ENCODE results near the gene KLHL29.

KLHL29 gene

GRCh38 chr2:23589739-23590138 lies 204.8 kb downstream of the KLHL29 start:
- no peaks in the 10 kb centered on the region for H3K27me3 Mint-ChIP-seq
- no peaks in the 10 kb centered on the region for H3K9me3 Mint-ChIP-seq
- H3K36me3 Mint-ChIP-seq: peaks cover 5% of the 10 kb centered on the region
- H3K27ac Mint-ChIP-seq: no peak overlapping the region
- H3K4me3 Mint-ChIP-seq: no peak overlapping the region
- no peak for ATAC-seq
- peaks cover 11% of the 10 kb centered on the region for H3K4me1 Mint-ChIP-seq

- H3K4me3 Mint-ChIP-seq: no peak overlapping the region
- H3K36me3 Mint-ChIP-seq: peaks cover 5% of the 10 kb centered on the region
- H3K4me1 Mint-ChIP-seq: peaks cover 11% of the 10 kb centered on the region
- H3K27me3 Mint-ChIP-seq: no peaks in the 10 kb centered on the region
- H3K9me3 Mint-ChIP-seq: no peaks in the 10 kb centered on the region
- H3K27ac Mint-ChIP-seq: no peak overlapping the region
- ATAC-seq: no peak
These were observed 205.4 kb downstream of the KLHL29 start for GRCh38 chr2:23590241-23590869.

GRCh38 chr2:23591111-23591510 lies 206.1 kb downstream of the KLHL29 start:
- Mint-ChIP-seq H3K27ac (no peak overlapping the region), H3K4me3 (no peak overlapping the region), H3K36me3 (peaks cover 5% of the 10 kb centered on the region), H3K27me3 (no peaks in the 10 kb centered on the region), H3K9me3 (no peaks in the 10 kb centered on the region), H3K4me1 (peaks cover 11% of the 10 kb centered on the region)
- no peak for ATAC-seq

GRCh38 chr2:23592061-23592685 lies 207.2 kb downstream of the KLHL29 start:
- ATAC-seq: no peak
- H3K4me3 Mint-ChIP-seq: no peak overlapping the region
- H3K27ac Mint-ChIP-seq: no peak overlapping the region
- H3K27me3 Mint-ChIP-seq: no peaks in the 10 kb centered on the region
- peaks cover 11% of the 10 kb centered on the region for H3K4me1 Mint-ChIP-seq
- peaks cover 5% of the 10 kb centered on the region for H3K36me3 Mint-ChIP-seq
- no peaks in the 10 kb centered on the region for H3K9me3 Mint-ChIP-seq

- H3K9me3 Mint-ChIP-seq: no peaks in the 10 kb centered on the region
- peaks cover 5% of the 10 kb centered on the region for H3K36me3 Mint-ChIP-seq
- no peaks in the 10 kb centered on the region for H3K27me3 Mint-ChIP-seq
- no peak overlapping the region for H3K4me3 Mint-ChIP-seq
- peaks cover 10% of the 10 kb centered on the region for H3K4me1 Mint-ChIP-seq
- no peak overlapping the region for H3K27ac Mint-ChIP-seq
- ATAC-seq: no peak
These were observed 208.1 kb downstream of the KLHL29 start for GRCh38 chr2:23592898-23593751.

GRCh38 chr2:23593752-23594459 lies 208.9 kb downstream of the KLHL29 start:
- H3K4me1 Mint-ChIP-seq: peaks cover 3% of the 10 kb centered on the region
- no peaks in the 10 kb centered on the region for H3K27me3 Mint-ChIP-seq
- peaks cover 5% of the 10 kb centered on the region for H3K36me3 Mint-ChIP-seq
- no peak overlapping the region for H3K27ac Mint-ChIP-seq
- H3K4me3 Mint-ChIP-seq: no peak overlapping the region
- ATAC-seq: no peak
- no peaks in the 10 kb centered on the region for H3K9me3 Mint-ChIP-seq

GRCh38 chr2:23594460-23594825 lies 209.5 kb downstream of the KLHL29 start:
- no peak overlapping the region for H3K4me3 Mint-ChIP-seq
- H3K9me3 Mint-ChIP-seq: no peaks in the 10 kb centered on the region
- H3K27me3 Mint-ChIP-seq: no peaks in the 10 kb centered on the region
- H3K36me3 Mint-ChIP-seq: peaks cover 5% of the 10 kb centered on the region
- ATAC-seq: no peak
- H3K4me1 Mint-ChIP-seq: no peaks in the 10 kb centered on the region
- no peak overlapping the region for H3K27ac Mint-ChIP-seq

GRCh38 chr2:23595021-23595420 lies 210.0 kb downstream of the KLHL29 start:
- Mint-ChIP-seq H3K9me3 (no peaks in the 10 kb centered on the region), H3K36me3 (peaks cover 5% of the 10 kb centered on the region), H3K27me3 (no peaks in the 10 kb centered on the region), H3K4me1 (no peaks in the 10 kb centered on the region), H3K4me3 (no peak overlapping the region), H3K27ac (no peak overlapping the region)
- ATAC-seq: no peak

- no peaks in the 10 kb centered on the region for H3K27me3 Mint-ChIP-seq
- H3K36me3 Mint-ChIP-seq: no peaks in the 10 kb centered on the region
- H3K4me3 Mint-ChIP-seq: no peak overlapping the region
- no peak overlapping the region for H3K27ac Mint-ChIP-seq
- no peaks in the 10 kb centered on the region for H3K9me3 Mint-ChIP-seq
- ATAC-seq: no peak
- no peaks in the 10 kb centered on the region for H3K4me1 Mint-ChIP-seq
These were observed 210.7 kb downstream of the KLHL29 start for GRCh38 chr2:23595601-23596251.

- H3K27ac Mint-ChIP-seq: no peak overlapping the region
- no peaks in the 10 kb centered on the region for H3K9me3 Mint-ChIP-seq
- H3K36me3 Mint-ChIP-seq: no peaks in the 10 kb centered on the region
- no peaks in the 10 kb centered on the region for H3K27me3 Mint-ChIP-seq
- no peak for ATAC-seq
- H3K4me3 Mint-ChIP-seq: no peak overlapping the region
- H3K4me1 Mint-ChIP-seq: no peaks in the 10 kb centered on the region
These were observed 211.4 kb downstream of the KLHL29 start for GRCh38 chr2:23596316-23596885.

GRCh38 chr2:23597687-23598086 lies 212.7 kb downstream of the KLHL29 start:
- H3K27ac Mint-ChIP-seq: no peak overlapping the region
- no peaks in the 10 kb centered on the region for H3K9me3 Mint-ChIP-seq
- H3K4me3 Mint-ChIP-seq: no peak overlapping the region
- no peaks in the 10 kb centered on the region for H3K36me3 Mint-ChIP-seq
- H3K27me3 Mint-ChIP-seq: no peaks in the 10 kb centered on the region
- H3K4me1 Mint-ChIP-seq: no peaks in the 10 kb centered on the region
- ATAC-seq: no peak

GRCh38 chr2:23599006-23599405 lies 214.0 kb downstream of the KLHL29 start:
- H3K27me3 Mint-ChIP-seq: no peaks in the 10 kb centered on the region
- H3K27ac Mint-ChIP-seq: no peak overlapping the region
- no peaks in the 10 kb centered on the region for H3K36me3 Mint-ChIP-seq
- ATAC-seq: no peak
- H3K4me1 Mint-ChIP-seq: no peaks in the 10 kb centered on the region
- H3K4me3 Mint-ChIP-seq: no peak overlapping the region
- H3K9me3 Mint-ChIP-seq: no peaks in the 10 kb centered on the region

- H3K36me3 Mint-ChIP-seq: no peaks in the 10 kb centered on the region
- no peak overlapping the region for H3K4me3 Mint-ChIP-seq
- H3K27ac Mint-ChIP-seq: no peak overlapping the region
- ATAC-seq: no peak
- H3K9me3 Mint-ChIP-seq: no peaks in the 10 kb centered on the region
- H3K27me3 Mint-ChIP-seq: no peaks in the 10 kb centered on the region
- no peaks in the 10 kb centered on the region for H3K4me1 Mint-ChIP-seq
These were observed 214.7 kb downstream of the KLHL29 start for GRCh38 chr2:23599667-23600066.

- H3K27ac Mint-ChIP-seq: no peak overlapping the region
- peaks cover 2% of the 10 kb centered on the region for H3K9me3 Mint-ChIP-seq
- H3K27me3 Mint-ChIP-seq: no peaks in the 10 kb centered on the region
- no peaks in the 10 kb centered on the region for H3K4me1 Mint-ChIP-seq
- H3K4me3 Mint-ChIP-seq: no peak overlapping the region
- H3K36me3 Mint-ChIP-seq: peaks cover 3% of the 10 kb centered on the region
- no peak for ATAC-seq
These were observed 215.4 kb downstream of the KLHL29 start for GRCh38 chr2:23600346-23600745.

Measured in stimulated activated memory B cell treated with anti-CD40 and anti-IgM and Interleukin-4, amounts not matched to agents 10 μg/mL and 1 μg/mL and 100 μg/mL, for 72 hours (primary cell).